ENCODE data around the gene MYL10. TPM values are rescaled to one million over a fixed set of nuclear protein-coding genes. Genes with fewer than 3 reads are reported as not detected.

The MYL10 gene
- total and polyA plus RNA-seq, 2 experiments from 2014 or later: 1.3 TPM; not detected in 1

- H3K36me3 ChIP-seq (ENCODE audit: insufficient read depth): no peaks in the 10 kb centered on the region
- H2AFZ ChIP-seq: peak overlapping the region; percentile 14; the same call in 1 of the 2 replicates
- no peak overlapping the region for H3K27ac Mint-ChIP-seq
- no peak for ATAC-seq
- H3K9me2 ChIP-seq (ENCODE audit: insufficient read depth): no peaks in the 10 kb centered on the region
- H3F3A ChIP-seq (replicated peaks; ENCODE audit: low read depth): no peaks in the 10 kb centered on the region
- no peaks in the 10 kb centered on the region for H3K36me3 Mint-ChIP-seq (ENCODE audit: low read depth)
- no peaks in the 10 kb centered on the region for H3K9me3 Mint-ChIP-seq
- no peaks in the 10 kb centered on the region for H3K27me3 ChIP-seq (ENCODE audit: insufficient read depth)
- no peaks in the 10 kb centered on the region for H3K4me1 Mint-ChIP-seq
- H3K79me2 ChIP-seq (replicated peaks; ENCODE audit: insufficient read depth): no peaks in the 10 kb centered on the region
- peaks cover 2% of the 10 kb centered on the region for H3K27me3 Mint-ChIP-seq (ENCODE audit: insufficient read depth, low read depth, poor library complexity)
- H3K4me3 ChIP-seq: no peak overlapping the region
- DNase-seq (ENCODE audit: low spot score): no peak
- no peaks in the 10 kb centered on the region for H3K4me1 ChIP-seq (ENCODE audit: insufficient read depth)
- H3K27ac ChIP-seq (ENCODE audit: low read depth): no peak overlapping the region
- H4K20me1 ChIP-seq (replicated peaks; ENCODE audit: insufficient read depth): no peaks in the 10 kb centered on the region
- no peak overlapping the region for H3K4me2 ChIP-seq
- TF ChIP-seq STAT1 (IDR thresholded peaks at IDR 0.05; ENCODE audit: unreplicated experiment): no peak
- TF ChIP-seq ETS1 (IDR thresholded peaks at IDR 0.05): no peak
- TF ChIP-seq JUNB (IDR thresholded peaks at IDR 0.05; ENCODE audit: unreplicated experiment): no peak
- TF ChIP-seq EZH2phosphoT487 (IDR thresholded peaks at IDR 0.05; ENCODE audit: unreplicated experiment): no peak
- no peak for TF ChIP-seq CREB1 (CRISPR knock-in tag; IDR thresholded peaks at IDR 0.05; ENCODE audit: low read depth)
- TF ChIP-seq ZNF114 (CRISPR knock-in tag; IDR thresholded peaks at IDR 0.05): no peak
- no peak for TF ChIP-seq NANOG (IDR thresholded peaks at IDR 0.05; ENCODE audit: borderline replicate concordance)
- TF ChIP-seq EZH2 (IDR thresholded peaks at IDR 0.05; ENCODE audit: low read depth, unreplicated experiment): no peak
- TF ChIP-seq POLR2AphosphoS5 (IDR thresholded peaks at IDR 0.05; ENCODE audit: low read depth): no peak
- TF ChIP-seq REST (IDR thresholded peaks at IDR 0.05; ENCODE audit: unreplicated experiment): no peak
- no peak for TF ChIP-seq ZNF462 (CRISPR knock-in tag; IDR thresholded peaks at IDR 0.05)
- no peak for TF ChIP-seq ZNF331 (CRISPR knock-in tag; IDR thresholded peaks at IDR 0.05; ENCODE audit: low read depth)
- no peak for TF ChIP-seq CTCF (conservative IDR thresholded peaks at IDR 0.05; ENCODE audit: low read depth in 2 of 2)
- H3K4me3 Mint-ChIP-seq: no peak overlapping the region
These were observed 29.9 kb downstream of the MYL10 start for GRCh38 chr7:101598986-101599771.

All from GM23338 (cell line).